MCF 10A (cell line): Measurements from ENCODE around the gene HACD1. TPM values are rescaled to one million over a fixed set of nuclear protein-coding genes. Genes with fewer than 3 reads are reported as not detected.

ENCODE experiments used
- BruUV-seq: library from RNA; stranded (reverse); fragments of 400-500 nt; replicated peaks from 2 replicates; lab custom pipeline; 2021; lab: Mats Ljungman, UMichigan
- CTCF ChIA-PET: fragments of 300-600 bp; sonication (Branson Sonifier 250); formaldehyde crosslinking; extraction: SDS; loops from one replicate; lab custom pipeline; 2021; ENCODE audit warnings: antibody characterized with exemption, inconsistent platforms; lab: Yijun Ruan, JAX
- POLR2A ChIA-PET: fragments of 300-600, 350-650 bp; sonication (Branson Sonifier 250); formaldehyde crosslinking; extraction: SDS; loops from one replicate; lab custom pipeline; 2020; ENCODE audit warnings: antibody characterized with exemption, inconsistent platforms; lab: Yijun Ruan, JAX
- DNase-seq: peaks from one replicate; pipeline ENCODE4 v3.0.0-alpha.2; 2018; ENCODE audit not compliant: unreplicated experiment
- H3K27ac Mint-ChIP-seq: one replicate; pipeline ENCODE4 v1.8.0; 2022; ENCODE audit warnings: mild to moderate bottlenecking, low read depth, mixed read lengths; ENCODE audit not compliant: unreplicated experiment
- H3K27me3 Mint-ChIP-seq: one replicate; pipeline ENCODE4 v1.8.0; 2022; ENCODE audit warnings: mixed read lengths; ENCODE audit not compliant: insufficient read depth, unreplicated experiment
- H3K36me3 Mint-ChIP-seq: one replicate; pipeline ENCODE4 v1.8.0; 2022; ENCODE audit warnings: mild to moderate bottlenecking, moderate library complexity, mixed read lengths; ENCODE audit not compliant: insufficient read depth, unreplicated experiment
- H3K4me1 Mint-ChIP-seq: one replicate; pipeline ENCODE4 v1.8.0; 2022; ENCODE audit warnings: mixed read lengths; ENCODE audit not compliant: insufficient read depth, unreplicated experiment
- H3K4me3 Mint-ChIP-seq: one replicate; pipeline ENCODE4 v1.8.0; 2022; ENCODE audit warnings: mild to moderate bottlenecking, moderate library complexity, mixed read lengths; ENCODE audit not compliant: unreplicated experiment
- H3K9me3 Mint-ChIP-seq: one replicate; pipeline ENCODE4 v1.8.0; 2022; ENCODE audit warnings: mixed read lengths; ENCODE audit not compliant: unreplicated experiment
- intact Hi-C: fragments of 100-400 bp; cut with micrococcal nuclease; formaldehyde crosslinking; loops from 2 replicates; pipeline ENCODE4 v1.14.1; 2022
- total RNA-seq: library from RNA; stranded (reverse); gene quantifications from 2 replicates; pipeline ENCODE4 v1.2.3, GENCODE V29; 2022
- TF ChIP-seq, protein P1 (sequence below): fragments of 200-600 bp; IDR thresholded peaks from one replicate; pipeline ENCODE4 v1.8.0; 2022; ENCODE audit warnings: antibody characterized with exemption, mild to moderate bottlenecking; ENCODE audit not compliant: unreplicated experiment

The HACD1 gene
- total RNA-seq, 1 experiment from 2014 or later, result 34.2 TPM

DNA sequence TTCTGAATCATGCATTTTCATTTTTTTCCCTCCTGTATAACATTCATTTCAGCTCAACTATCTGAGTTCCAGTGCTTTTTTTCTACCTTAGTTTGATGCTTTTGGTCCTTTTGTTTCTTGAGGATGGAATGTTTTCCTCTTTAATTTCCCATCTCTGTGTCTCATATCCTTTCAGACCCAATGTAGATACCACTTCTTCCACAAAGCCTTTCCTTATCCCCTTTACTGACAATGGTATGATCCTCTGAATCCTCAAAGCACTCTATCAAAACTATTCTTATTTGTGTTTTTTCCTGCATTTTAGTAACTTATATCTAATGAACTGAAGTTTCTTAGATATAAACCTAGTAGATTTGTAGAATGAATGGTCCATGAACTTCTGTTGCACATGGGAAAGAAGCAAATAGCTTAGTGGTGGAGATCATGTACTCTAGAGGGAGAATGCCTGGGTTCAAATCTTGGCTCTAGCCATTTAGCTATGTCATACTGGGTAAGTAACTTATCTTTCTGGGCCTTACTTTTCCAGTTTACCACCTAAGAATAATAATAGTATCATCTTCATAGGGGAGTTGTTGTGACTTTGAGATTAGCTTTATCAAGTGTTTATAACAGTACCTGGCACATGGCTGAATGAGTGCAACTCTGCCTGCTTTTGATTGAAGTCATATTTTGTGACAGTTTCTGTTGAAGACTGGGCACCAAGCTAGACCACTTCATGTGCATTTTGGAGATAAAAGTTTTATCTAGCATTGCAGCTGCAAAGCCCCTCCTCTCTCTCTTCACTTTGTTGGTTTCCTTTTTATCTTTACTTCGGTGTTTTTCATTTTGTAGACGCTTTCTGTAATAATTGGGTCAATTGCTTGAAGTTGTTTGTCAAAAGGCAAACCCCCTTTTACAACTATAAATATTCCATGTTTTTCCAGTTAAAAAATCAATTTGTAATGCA is 45.3 kb upstream of the HACD1 start:
- peaks cover 34% of the 10 kb centered on the region for H3K4me1 Mint-ChIP-seq
- H3K27ac Mint-ChIP-seq, result peak overlapping the region; percentile 1
- ChIA-PET POLR2A (interaction anchor here (0.6 to 3.1 kb wide), 8 partner anchors 9 to 48 kb away, joined by 3 to 40 read pairs (median 6); partner anchors contain the start of gene STAM), CTCF (interaction anchor here (0.6 to 0.8 kb wide), 4 partner anchors 11 to 977 kb away, joined by 3 to 5 read pairs (median 3); no protein-coding TSS in a partner anchor)
- TF ChIP-seq, protein P1, sequence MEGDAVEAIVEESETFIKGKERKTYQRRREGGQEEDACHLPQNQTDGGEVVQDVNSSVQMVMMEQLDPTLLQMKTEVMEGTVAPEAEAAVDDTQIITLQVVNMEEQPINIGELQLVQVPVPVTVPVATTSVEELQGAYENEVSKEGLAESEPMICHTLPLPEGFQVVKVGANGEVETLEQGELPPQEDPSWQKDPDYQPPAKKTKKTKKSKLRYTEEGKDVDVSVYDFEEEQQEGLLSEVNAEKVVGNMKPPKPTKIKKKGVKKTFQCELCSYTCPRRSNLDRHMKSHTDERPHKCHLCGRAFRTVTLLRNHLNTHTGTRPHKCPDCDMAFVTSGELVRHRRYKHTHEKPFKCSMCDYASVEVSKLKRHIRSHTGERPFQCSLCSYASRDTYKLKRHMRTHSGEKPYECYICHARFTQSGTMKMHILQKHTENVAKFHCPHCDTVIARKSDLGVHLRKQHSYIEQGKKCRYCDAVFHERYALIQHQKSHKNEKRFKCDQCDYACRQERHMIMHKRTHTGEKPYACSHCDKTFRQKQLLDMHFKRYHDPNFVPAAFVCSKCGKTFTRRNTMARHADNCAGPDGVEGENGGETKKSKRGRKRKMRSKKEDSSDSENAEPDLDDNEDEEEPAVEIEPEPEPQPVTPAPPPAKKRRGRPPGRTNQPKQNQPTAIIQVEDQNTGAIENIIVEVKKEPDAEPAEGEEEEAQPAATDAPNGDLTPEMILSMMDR, result no peak
- H3K27me3 Mint-ChIP-seq, result no peaks in the 10 kb centered on the region
- H3K36me3 Mint-ChIP-seq, result peaks cover 23% of the 10 kb centered on the region
- intact Hi-C loops, result no loop called here
- H3K9me3 Mint-ChIP-seq, result no peaks in the 10 kb centered on the region
- no peak for DNase-seq
- BruUV-seq, result no TSS peak
- no peak overlapping the region for H3K4me3 Mint-ChIP-seq

DNA sequence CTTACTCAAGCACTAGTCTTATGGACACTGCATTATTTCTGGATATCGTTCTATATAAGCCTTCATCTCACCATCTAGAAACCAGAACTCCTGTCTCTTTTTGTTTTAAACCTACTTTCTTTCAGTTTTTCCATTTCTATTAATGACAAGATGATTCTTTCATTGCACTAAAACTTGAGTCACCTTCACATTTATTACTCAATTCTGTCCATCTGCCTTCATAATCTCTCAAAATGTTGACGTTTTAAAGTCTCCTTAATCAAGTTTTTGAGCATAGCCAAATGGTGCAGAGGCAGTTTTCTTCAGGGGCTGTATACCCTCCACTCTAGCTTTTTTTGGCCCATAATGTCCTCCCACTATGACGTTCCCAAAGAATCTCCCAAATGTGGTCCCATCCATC is 44.3 kb upstream of the HACD1 start:
- ChIA-PET CTCF (interaction anchor here (0.8 kb wide), 2 partner anchors 44 to 81 kb away, joined by 3 to 5 read pairs; no protein-coding TSS in a partner anchor), POLR2A (interaction anchor here (0.6 to 3.1 kb wide), 6 partner anchors 9 to 47 kb away, joined by 3 to 40 read pairs (median 6); partner anchors contain the start of gene STAM)
- Mint-ChIP-seq H3K9me3 (no peaks in the 10 kb centered on the region), H3K4me3 (no peak overlapping the region), H3K27me3 (no peaks in the 10 kb centered on the region), H3K27ac (no peak overlapping the region), H3K4me1 (peaks cover 44% of the 10 kb centered on the region), H3K36me3 (peaks cover 24% of the 10 kb centered on the region)
- intact Hi-C loops, result no loop called here
- no peak for DNase-seq
- TF ChIP-seq, protein P1, result no peak
- no TSS peak for BruUV-seq

DNA sequence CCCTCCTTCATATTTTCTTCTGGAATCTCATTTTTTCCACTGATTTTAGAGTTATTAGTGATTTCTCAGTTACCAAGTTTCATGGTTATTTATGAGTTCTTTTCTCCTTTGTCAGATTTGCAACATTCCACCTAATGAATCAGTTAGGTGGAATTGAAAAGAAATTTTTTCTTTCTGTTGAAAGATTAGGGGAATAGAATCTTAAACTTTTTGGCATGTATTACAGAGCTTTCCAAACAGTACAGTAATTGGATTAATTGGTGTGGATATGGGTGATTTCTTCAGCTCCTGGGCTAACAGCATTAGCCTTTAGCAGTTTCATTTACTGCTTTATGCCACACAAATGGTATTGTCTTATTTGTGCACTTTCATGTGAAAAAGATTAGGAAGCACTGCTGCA is 43.7 kb upstream of the HACD1 start:
- TSS peak; percentile 1 for BruUV-seq
- no peak overlapping the region for H3K27ac Mint-ChIP-seq
- POLR2A ChIA-PET, result interaction anchor here (2.6 to 3.1 kb wide), 3 partner anchors 14 to 17 kb away, joined by 8 to 40 read pairs (median 24); partner anchors contain the start of gene STAM

More for the DNA sequence above, 43.7 kb upstream of the HACD1 start:
- TF ChIP-seq, protein P1, result no peak
- Mint-ChIP-seq H3K36me3 (peaks cover 24% of the 10 kb centered on the region), H3K9me3 (no peaks in the 10 kb centered on the region), H3K4me1 (peaks cover 49% of the 10 kb centered on the region), H3K27me3 (no peaks in the 10 kb centered on the region), H3K4me3 (no peak overlapping the region)
- CTCF ChIA-PET, result interaction anchor here (0.8 kb wide), 1 partner anchor 43 kb away, joined by 3 read pairs; no protein-coding TSS in a partner anchor
- intact Hi-C loops, result no loop called here
- DNase-seq, result no peak
